ENCODE data around the gene TEKT4. TPM values are rescaled to one million over a fixed set of nuclear protein-coding genes. Genes with fewer than 3 reads are reported as not detected.
"Not testable (repeated sequence)": the region's sequence is repeated elsewhere in the genome, so short reads cannot be mapped to it uniquely, and the experiment has no call there.

TEKT4 gene
- total RNA-seq, 1 experiment from 2014 or later: not detected

- no peak for DNase-seq (ENCODE audit: low spot score)
- in situ Hi-C loops (cut with HindIII; ENCODE audit: low sequenced_read_pairs): no loop called here
Observed at GRCh38 chr2:94875064-94875819, 4.0 kb downstream of the TEKT4 start.

- in situ Hi-C loops (cut with HindIII; ENCODE audit: low sequenced_read_pairs): no loop called here
- no peak for DNase-seq (ENCODE audit: low spot score)
Observed at GRCh38 chr2:94875820-94876522, 4.7 kb downstream of the TEKT4 start.

- in situ Hi-C loops (cut with HindIII; ENCODE audit: low sequenced_read_pairs): no loop called here
- no peak for DNase-seq (ENCODE audit: low spot score)
Observed at GRCh38 chr2:94876523-94876863, 5.3 kb downstream of the TEKT4 start.

- DNase-seq (ENCODE audit: low spot score): no peak
- in situ Hi-C loops (cut with HindIII; ENCODE audit: low sequenced_read_pairs): no loop called here
Observed at GRCh38 chr2:94877129-94877528, 5.9 kb downstream of the TEKT4 start.

- in situ Hi-C loops (cut with HindIII; ENCODE audit: low sequenced_read_pairs); DNase-seq (ENCODE audit: low spot score): not testable (repeated sequence)
Observed at GRCh38 chr2:94878575-94878974, 7.3 kb downstream of the TEKT4 start.

GRCh38 chr2:94879314-94879981, 8.2 kb downstream of the TEKT4 start:
- DNase-seq (ENCODE audit: low spot score): no peak
- in situ Hi-C loops (cut with HindIII; ENCODE audit: low sequenced_read_pairs): no loop called here

- in situ Hi-C loops (cut with HindIII; ENCODE audit: low sequenced_read_pairs): no loop called here
- DNase-seq (ENCODE audit: low spot score): no peak
Observed at GRCh38 chr2:94879982-94880377, 8.8 kb downstream of the TEKT4 start.

- in situ Hi-C loops (cut with HindIII; ENCODE audit: low sequenced_read_pairs): no loop called here
- no peak for DNase-seq (ENCODE audit: low spot score)
Observed at GRCh38 chr2:94880507-94880906, 9.3 kb downstream of the TEKT4 start.

GRCh38 chr2:94881070-94881469, 9.8 kb downstream of the TEKT4 start:
- DNase-seq (ENCODE audit: low spot score): no peak
- in situ Hi-C loops (cut with HindIII; ENCODE audit: low sequenced_read_pairs): no loop called here

- in situ Hi-C loops (cut with HindIII; ENCODE audit: low sequenced_read_pairs): no loop called here
- DNase-seq (ENCODE audit: low spot score): no peak
Observed at GRCh38 chr2:94890234-94890633, 19.0 kb downstream of the TEKT4 start.

GRCh38 chr2:94895273-94895672, 24.0 kb downstream of the TEKT4 start:
- in situ Hi-C loops (cut with HindIII; ENCODE audit: low sequenced_read_pairs); DNase-seq (ENCODE audit: low spot score): not testable (repeated sequence)

GRCh38 chr2:94906976-94907375, 35.7 kb downstream of the TEKT4 start:
- DNase-seq (ENCODE audit: low spot score); in situ Hi-C loops (cut with HindIII; ENCODE audit: low sequenced_read_pairs): not testable (repeated sequence)

- in situ Hi-C loops (cut with HindIII; ENCODE audit: low sequenced_read_pairs): no loop called here
- no peak for DNase-seq (ENCODE audit: low spot score)
Observed at GRCh38 chr2:94923196-94923595, 52.0 kb downstream of the TEKT4 start.

- in situ Hi-C loops (cut with HindIII; ENCODE audit: low sequenced_read_pairs): not testable (repeated sequence)
Observed at GRCh38 chr2:94924999-94925398, 53.8 kb downstream of the TEKT4 start.

More at GRCh38 chr2:94924999-94925398, 53.8 kb downstream of the TEKT4 start:
- DNase-seq (ENCODE audit: low spot score): not testable (repeated sequence)

Other genes with a start within 250 kb of the TEKT4 start
- gene MAL, start 154.3 kb downstream of the TEKT4 start, total RNA-seq (2014; rRNA removed; shearing (Covaris generic)): not detected in 2 replicates